Breast epithelium (tissue), 4 donors: ENCODE data around the gene MED17. TPM values are rescaled to one million over a fixed set of nuclear protein-coding genes. Genes with fewer than 3 reads are reported as not detected.

Experiments
- DNase-seq, 2 donors: peaks; one replicate each; pipeline ENCODE4 v3.0.0-alpha.2; 2019; ENCODE audit warnings: low spot score in 2 of 2
- H3K27ac ChIP-seq, 2 donors: fragments of 200-600 bp; sonication (generic) in 1 of 2; one replicate each; pipeline ENCODE4 v1.5.1; 2016 to 2019; ENCODE audit warnings: mild to moderate bottlenecking in 1 of 2
- H3K27me3 ChIP-seq, 2 donors: fragments of 200-600 bp; sonication (generic) in 1 of 2; one replicate each; pipeline versions ENCODE4 v1.5.1 to v1.6.0; 2017 to 2019; ENCODE audit warnings: control low read depth in 1 of 2, mild to moderate bottlenecking in 1 of 2
- H3K36me3 ChIP-seq: fragments of 200-600 bp; one replicate; pipeline ENCODE4 v1.5.1; 2019
- H3K4me1 ChIP-seq, 2 donors: fragments of 200-600 bp; sonication (generic); one replicate each; pipeline ENCODE4 v1.5.1; 2016 to 2019; ENCODE audit warnings: control low read depth in 1 of 2
- H3K4me3 ChIP-seq, 3 donors: fragments of 200-600 bp; sonication (generic); 1 replicate in 2 of 3; 2 replicates in 1 of 3; pipeline ENCODE4 v1.5.1; 2016 to 2019; ENCODE audit warnings: mild to moderate bottlenecking in 3 of 3, moderate library complexity in 2 of 3
- H3K9me3 ChIP-seq, 2 donors: fragments of 200-600 bp; sonication (generic) in 1 of 2; one replicate each; pipeline ENCODE4 v1.5.1; 2016 to 2019; ENCODE audit warnings: control low read depth in 1 of 2
- POLR2A ChIP-seq: fragments of 450-650 bp; IDR thresholded peaks from one replicate; pipeline ENCODE4 v1.6.1; 2016; ENCODE audit warnings: antibody characterized with exemption, mild to moderate bottlenecking, moderate library complexity
- POLR2AphosphoS5 ChIP-seq, 3 donors: sonication (generic); formaldehyde crosslinking; IDR thresholded peaks; one replicate each; pipeline ENCODE4 v1.6.1; 2017; ENCODE audit warnings: antibody characterized with exemption in 3 of 3
- intact Hi-C: fragments of 100-400 bp; cut with DNase I; formaldehyde crosslinking; loops from one replicate; pipeline ENCODE4 v1.15.1; 2023; ENCODE audit warnings: low total_unique reads
- total RNA-seq, 3 donors: library from RNA; depleted of rRNA; stranded (reverse); fragments of >200 nt; gene quantifications; one replicate each; pipeline ENCODE4 v1.1.0, GENCODE V29; 2016
- TF ChIP-seq, protein P1 (sequence below), 3 donors: fragments of 450-650 bp; IDR thresholded peaks; one replicate each; pipeline ENCODE4 v1.5.1; 2016 to 2017; ENCODE audit warnings: antibody characterized with exemption in 3 of 3, mild to moderate bottlenecking in 3 of 3, moderate library complexity in 3 of 3

MED17 gene
- total RNA-seq, 3 donors from 2014 or later = 20.6 to 47.0 (median 29.8) TPM

DNA sequence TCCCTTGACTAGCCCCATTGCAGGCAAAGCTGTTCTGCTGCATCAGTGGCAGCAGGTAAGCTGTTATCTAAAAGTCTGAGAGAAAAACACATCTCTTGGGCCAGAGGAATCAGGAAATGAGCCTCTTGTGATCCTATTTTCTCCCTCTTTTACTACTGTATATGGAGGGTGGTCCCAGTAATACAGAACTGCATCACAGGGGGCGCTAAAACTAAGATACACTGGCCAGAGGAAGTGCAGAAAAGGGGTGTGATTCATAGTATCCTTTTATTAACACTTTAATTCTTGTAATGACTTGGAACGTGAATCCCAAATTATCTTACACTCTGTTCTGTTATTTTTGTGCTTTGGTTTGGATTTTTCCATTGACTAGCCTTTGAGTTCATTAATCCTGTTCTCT is 8.8 kb upstream of the MED17 start:
- no peaks in the 10 kb centered on the region for H3K36me3 ChIP-seq
- H3K9me3 ChIP-seq = peaks cover 0 to 5% of the 10 kb centered on the region in 2 donors
- TF ChIP-seq, protein P1, sequence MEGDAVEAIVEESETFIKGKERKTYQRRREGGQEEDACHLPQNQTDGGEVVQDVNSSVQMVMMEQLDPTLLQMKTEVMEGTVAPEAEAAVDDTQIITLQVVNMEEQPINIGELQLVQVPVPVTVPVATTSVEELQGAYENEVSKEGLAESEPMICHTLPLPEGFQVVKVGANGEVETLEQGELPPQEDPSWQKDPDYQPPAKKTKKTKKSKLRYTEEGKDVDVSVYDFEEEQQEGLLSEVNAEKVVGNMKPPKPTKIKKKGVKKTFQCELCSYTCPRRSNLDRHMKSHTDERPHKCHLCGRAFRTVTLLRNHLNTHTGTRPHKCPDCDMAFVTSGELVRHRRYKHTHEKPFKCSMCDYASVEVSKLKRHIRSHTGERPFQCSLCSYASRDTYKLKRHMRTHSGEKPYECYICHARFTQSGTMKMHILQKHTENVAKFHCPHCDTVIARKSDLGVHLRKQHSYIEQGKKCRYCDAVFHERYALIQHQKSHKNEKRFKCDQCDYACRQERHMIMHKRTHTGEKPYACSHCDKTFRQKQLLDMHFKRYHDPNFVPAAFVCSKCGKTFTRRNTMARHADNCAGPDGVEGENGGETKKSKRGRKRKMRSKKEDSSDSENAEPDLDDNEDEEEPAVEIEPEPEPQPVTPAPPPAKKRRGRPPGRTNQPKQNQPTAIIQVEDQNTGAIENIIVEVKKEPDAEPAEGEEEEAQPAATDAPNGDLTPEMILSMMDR (IDR thresholded peaks at IDR 0.05) = no peak
- TF ChIP-seq POLR2A (no peak), POLR2AphosphoS5 (IDR thresholded peaks at IDR 0.05) (no peak)
- intact Hi-C loops = no loop called here
- H3K27me3 ChIP-seq = no peaks in the 10 kb centered on the region
- no peaks in the 10 kb centered on the region for H3K4me1 ChIP-seq
- H3K4me3 ChIP-seq = no peak overlapping the region
- no peak for DNase-seq
- H3K27ac ChIP-seq = no peak overlapping the region

DNA sequence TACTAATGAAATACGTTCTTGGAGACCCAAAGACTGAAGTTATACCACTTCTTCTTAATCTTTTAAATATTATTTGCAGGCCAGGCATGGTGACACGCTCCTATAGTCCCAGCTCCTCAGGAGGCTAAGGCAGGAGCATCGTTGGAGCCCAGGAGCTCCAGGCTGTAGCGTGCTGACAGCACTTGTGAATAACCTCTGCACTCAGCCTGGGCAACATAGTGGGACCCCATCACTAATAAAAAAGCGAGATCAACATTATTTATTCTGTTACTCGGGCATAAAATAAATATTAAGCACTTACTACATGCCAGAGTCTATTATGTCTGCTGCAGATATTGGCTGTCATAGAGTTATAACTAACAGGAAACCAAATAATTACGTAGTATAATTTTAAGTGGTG is 720 bp upstream of the MED17 start:
- Histone ChIP-seq H3K27ac (peak overlapping the region; percentile 95 to 98), H3K36me3 (no peaks in the 10 kb centered on the region), H3K4me1 (peaks cover 0 to 10% of the 10 kb centered on the region in 2 donors), H3K4me3 (peak overlapping the region; percentile 85 to 99 (median 96)), H3K9me3 (no peaks in the 10 kb centered on the region), H3K27me3 (no peaks in the 10 kb centered on the region)
- no peak for DNase-seq
- intact Hi-C loops = no loop called here
- TF ChIP-seq POLR2AphosphoS5 (IDR thresholded peaks at IDR 0.05) (no peak), POLR2A (no peak)
- TF ChIP-seq, protein P1 (IDR thresholded peaks at IDR 0.05) = no peak

DNA sequence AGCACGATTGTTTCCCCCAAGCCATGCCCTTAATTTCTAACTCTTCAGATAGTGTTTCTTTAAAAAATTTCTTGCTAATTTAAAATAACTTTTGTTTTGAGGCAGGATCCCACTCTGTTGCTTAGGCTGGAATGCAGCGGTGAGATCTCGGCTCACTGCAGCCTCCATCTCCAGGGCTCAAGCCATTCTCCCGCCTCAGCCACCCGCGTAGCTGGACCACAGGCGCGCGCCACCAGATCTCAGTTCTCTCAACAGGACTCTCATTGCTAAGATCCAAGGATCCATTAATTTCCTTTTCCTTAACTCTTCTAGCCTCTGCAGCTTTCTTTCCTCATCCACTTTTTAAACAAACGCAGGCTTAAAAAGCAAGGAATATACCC is 327 bp upstream of the MED17 start:
- intact Hi-C loops = no loop called here
- TF ChIP-seq, protein P1 (IDR thresholded peaks at IDR 0.05) = no peak
- TF ChIP-seq POLR2AphosphoS5 (IDR thresholded peaks at IDR 0.05) (no peak), POLR2A (no peak)

DNA sequence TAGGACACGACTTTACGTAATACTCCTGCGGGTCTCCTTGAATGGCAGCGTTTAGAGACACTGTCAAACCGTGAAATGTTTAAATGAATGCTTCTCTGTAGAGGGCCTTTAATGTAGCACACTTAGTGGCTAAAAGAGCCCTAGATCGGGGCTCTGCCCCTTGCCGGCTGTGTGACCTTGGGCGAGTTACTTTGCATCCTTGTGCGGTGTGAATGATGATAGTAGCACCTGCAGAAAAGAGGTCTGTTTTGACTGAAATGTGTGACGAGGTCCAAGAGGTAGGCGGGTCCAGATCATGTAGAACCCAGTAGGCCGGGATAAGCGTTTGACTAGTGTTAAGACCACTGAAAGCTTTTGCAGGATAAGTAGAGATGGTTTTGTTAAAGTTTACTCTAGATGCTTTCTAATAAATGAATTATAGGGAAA is 866 bp downstream of the MED17 start:
- peak overlapping the region; percentile 85 to 99 (median 96) for H3K4me3 ChIP-seq
- TF ChIP-seq POLR2AphosphoS5 (IDR thresholded peaks at IDR 0.05) = no peak
- TF ChIP-seq, protein P1 (IDR thresholded peaks at IDR 0.05) = peak in 1 of 3 donors; percentile 4
- peaks cover 0 to 10% of the 10 kb centered on the region in 2 donors for H3K4me1 ChIP-seq
- DNase-seq = no peak
- H3K27ac ChIP-seq = peak overlapping the region; percentile 95 to 98
- H3K36me3 ChIP-seq = no peaks in the 10 kb centered on the region
- H3K9me3 ChIP-seq = no peaks in the 10 kb centered on the region
- no peaks in the 10 kb centered on the region for H3K27me3 ChIP-seq
- intact Hi-C loops = no loop called here

More for the DNA sequence above, 327 bp upstream of the MED17 start:
- no peaks in the 10 kb centered on the region for H3K27me3 ChIP-seq
- peaks cover 0 to 10% of the 10 kb centered on the region in 2 donors for H3K4me1 ChIP-seq
- H3K4me3 ChIP-seq = peak overlapping the region; percentile 85 to 99 (median 96)
- no peaks in the 10 kb centered on the region for H3K9me3 ChIP-seq
- H3K36me3 ChIP-seq = no peaks in the 10 kb centered on the region
- H3K27ac ChIP-seq = peak overlapping the region; percentile 95 to 98
- no peak for DNase-seq

DNA sequence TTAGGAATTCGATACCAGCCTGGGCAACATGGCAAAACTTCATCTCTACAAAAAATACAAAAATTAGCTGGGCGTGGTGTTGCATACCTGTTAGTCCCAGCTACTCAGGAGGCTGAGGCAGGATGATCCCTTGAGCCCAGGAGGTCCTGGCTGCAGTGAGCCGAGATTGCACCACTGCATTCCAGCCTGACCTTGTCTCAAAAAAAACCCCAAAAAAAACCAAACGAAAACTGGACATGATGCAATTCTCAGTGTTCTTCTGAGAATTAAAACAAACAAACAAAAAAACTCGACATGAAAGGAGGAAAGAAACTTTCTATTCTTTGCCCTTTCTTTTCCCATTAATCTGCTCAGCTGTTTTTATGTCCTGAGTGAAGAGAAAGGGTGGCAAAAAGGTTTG is 7.4 kb downstream of the MED17 start:
- DNase-seq = no peak
- H3K27ac ChIP-seq = no peak overlapping the region
- intact Hi-C loops = no loop called here
- H3K27me3 ChIP-seq = no peaks in the 10 kb centered on the region
- TF ChIP-seq, protein P1 (IDR thresholded peaks at IDR 0.05) = no peak
- TF ChIP-seq POLR2A (no peak), POLR2AphosphoS5 (IDR thresholded peaks at IDR 0.05) (no peak)
- H3K4me1 ChIP-seq = peaks cover 0 to 10% of the 10 kb centered on the region in 2 donors
- no peak overlapping the region for H3K4me3 ChIP-seq
- no peaks in the 10 kb centered on the region for H3K9me3 ChIP-seq
- H3K36me3 ChIP-seq = peaks cover 7% of the 10 kb centered on the region
